Ascending aorta (tissue), 2 donors: ENCODE data around the gene LYVE1. TPM values are rescaled to one million over a fixed set of nuclear protein-coding genes. Genes with fewer than 3 reads are reported as not detected.

Experiments used
- DNase-seq, 2 donors: peaks; one replicate each; pipeline ENCODE4 v3.0.0-alpha.2; 2019; ENCODE audit warnings: low spot score in 2 of 2
- H3K27ac ChIP-seq, 2 donors: fragments of 200-600 bp; sonication (generic); one replicate each; pipeline ENCODE4 v1.5.1; 2016 to 2017; ENCODE audit warnings: mild to moderate bottlenecking in 1 of 2
- H3K27me3 ChIP-seq: fragments of 200-600 bp; sonication (generic); one replicate; pipeline ENCODE4 v1.5.1; 2017
- H3K36me3 ChIP-seq, 2 donors: fragments of 200-600 bp; sonication (generic); one replicate each; pipeline ENCODE4 v1.5.1; 2016
- H3K4me1 ChIP-seq, 2 donors: fragments of 200-600 bp; sonication (generic); one replicate each; pipeline ENCODE4 v1.5.1; 2016 to 2017; ENCODE audit warnings: mild to moderate bottlenecking in 1 of 2
- H3K4me3 ChIP-seq, 2 donors: fragments of 200-600 bp; sonication (generic); one replicate each; pipeline ENCODE4 v1.5.1; 2016 to 2017; ENCODE audit warnings: mild to moderate bottlenecking in 1 of 2
- H3K9me3 ChIP-seq, 2 donors: fragments of 200-600 bp; sonication (generic); one replicate each; pipeline ENCODE4 v1.5.1; 2016
- intact Hi-C: fragments of 100-400 bp; cut with DNase I; formaldehyde crosslinking; loops from one replicate; pipeline ENCODE4 v1.15.1; 2023
- total RNA-seq: library from RNA; depleted of rRNA; stranded (reverse); fragments of >200 nt; gene quantifications from one replicate; pipeline ENCODE4 v1.1.0, GENCODE V29; 2016
- TF ChIP-seq, protein P1 (sequence below), 3 experiments: fragments of 200-600 bp in 2 of 3; fragments of 450-650 bp in 1 of 3; sonication (generic) in 2 of 3; IDR thresholded peaks; one replicate each; pipeline ENCODE4 v1.5.1; 2016 to 2019; ENCODE audit warnings: antibody characterized with exemption in 3 of 3, mild to moderate bottlenecking in 1 of 3, moderate library complexity in 1 of 3

LYVE1 gene
- total RNA-seq, 1 donor from 2014 or later = 66.3 TPM

DNA sequence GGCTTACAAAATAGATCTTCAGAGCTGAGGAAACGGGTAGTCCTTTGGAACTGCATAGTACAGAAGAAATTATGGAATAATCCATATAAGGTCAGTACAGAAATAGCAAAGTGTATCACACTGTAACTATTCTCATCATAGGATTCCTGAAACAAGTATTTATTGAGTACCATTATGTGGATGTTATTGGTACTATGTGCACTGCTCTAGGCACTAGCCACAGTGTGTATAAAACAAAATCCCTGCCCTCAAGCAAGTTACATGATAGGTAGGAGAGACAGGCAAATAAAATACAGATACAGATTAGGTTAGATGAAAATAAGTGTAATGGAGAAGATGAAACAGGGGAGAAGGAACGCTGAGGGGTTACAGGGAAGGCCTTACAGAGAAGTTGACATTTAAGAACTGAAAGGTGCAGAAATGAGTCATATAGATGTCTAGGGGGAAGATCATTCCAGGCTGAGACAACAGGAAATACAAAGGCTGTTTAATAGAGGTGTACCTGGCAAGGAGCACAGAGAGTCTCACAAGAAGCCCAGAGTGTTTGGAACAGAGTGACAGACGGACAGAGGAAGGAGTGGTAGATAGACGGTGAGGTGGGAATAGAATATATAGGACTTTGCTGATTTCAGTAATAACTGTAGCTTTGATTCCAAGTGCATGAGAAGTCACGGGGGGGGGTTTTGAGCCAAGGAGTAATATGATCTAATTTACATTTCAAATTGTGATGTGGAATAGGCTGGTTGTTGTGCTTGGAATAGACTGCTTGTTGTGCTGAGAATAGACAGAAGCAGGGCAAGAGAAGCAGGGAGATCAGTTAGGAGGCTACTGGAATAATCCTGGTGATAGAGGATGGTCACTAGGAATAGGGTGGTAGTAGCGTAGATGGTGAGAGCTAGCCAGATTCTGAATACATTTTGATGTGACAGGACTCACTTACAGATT is 41.2 kb downstream of the LYVE1 start:
- DNase-seq = no peak
- peaks cover 10 to 33% of the 10 kb centered on the region in 2 donors for H3K4me1 ChIP-seq
- H3K4me3 ChIP-seq = no peak overlapping the region
- intact Hi-C loops = loop anchor here (5.0 kb wide), 1 partner anchor 220 kb away; the partner anchor contains the start of gene ADM
- H3K27me3 ChIP-seq = no peaks in the 10 kb centered on the region
- H3K9me3 ChIP-seq = no peaks in the 10 kb centered on the region
- H3K36me3 ChIP-seq = peaks cover 11 to 53% of the 10 kb centered on the region in 2 donors
- TF ChIP-seq, protein P1, sequence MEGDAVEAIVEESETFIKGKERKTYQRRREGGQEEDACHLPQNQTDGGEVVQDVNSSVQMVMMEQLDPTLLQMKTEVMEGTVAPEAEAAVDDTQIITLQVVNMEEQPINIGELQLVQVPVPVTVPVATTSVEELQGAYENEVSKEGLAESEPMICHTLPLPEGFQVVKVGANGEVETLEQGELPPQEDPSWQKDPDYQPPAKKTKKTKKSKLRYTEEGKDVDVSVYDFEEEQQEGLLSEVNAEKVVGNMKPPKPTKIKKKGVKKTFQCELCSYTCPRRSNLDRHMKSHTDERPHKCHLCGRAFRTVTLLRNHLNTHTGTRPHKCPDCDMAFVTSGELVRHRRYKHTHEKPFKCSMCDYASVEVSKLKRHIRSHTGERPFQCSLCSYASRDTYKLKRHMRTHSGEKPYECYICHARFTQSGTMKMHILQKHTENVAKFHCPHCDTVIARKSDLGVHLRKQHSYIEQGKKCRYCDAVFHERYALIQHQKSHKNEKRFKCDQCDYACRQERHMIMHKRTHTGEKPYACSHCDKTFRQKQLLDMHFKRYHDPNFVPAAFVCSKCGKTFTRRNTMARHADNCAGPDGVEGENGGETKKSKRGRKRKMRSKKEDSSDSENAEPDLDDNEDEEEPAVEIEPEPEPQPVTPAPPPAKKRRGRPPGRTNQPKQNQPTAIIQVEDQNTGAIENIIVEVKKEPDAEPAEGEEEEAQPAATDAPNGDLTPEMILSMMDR (IDR thresholded peaks at IDR 0.05) = no peak
- H3K27ac ChIP-seq = peak overlapping the region; percentile 62 to 80

DNA sequence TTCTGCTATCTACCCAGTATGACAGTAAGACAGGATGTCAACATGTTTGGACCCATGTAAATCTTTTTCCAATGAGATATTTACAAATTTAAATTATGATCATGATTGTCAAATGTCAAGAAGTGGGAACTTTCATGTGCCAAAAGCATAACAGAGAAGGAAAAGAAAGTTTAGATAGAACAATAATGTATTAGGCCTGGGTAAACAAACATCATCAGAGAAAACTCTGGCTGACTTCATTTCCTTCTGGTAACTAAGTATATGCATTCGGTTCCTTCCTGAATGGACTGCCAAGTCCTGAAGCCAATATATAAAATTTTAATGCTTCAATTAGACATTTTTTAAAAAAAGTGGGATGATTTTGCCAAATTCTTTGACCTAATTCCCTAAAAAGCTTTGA is 44.0 kb downstream of the LYVE1 start:
- Histone ChIP-seq H3K9me3 (no peaks in the 10 kb centered on the region), H3K4me1 (peaks cover 10 to 38% of the 10 kb centered on the region in 2 donors), H3K36me3 (peaks cover 13 to 54% of the 10 kb centered on the region in 2 donors), H3K4me3 (no peak overlapping the region), H3K27ac (no peak overlapping the region), H3K27me3 (no peaks in the 10 kb centered on the region)
- TF ChIP-seq, protein P1 (IDR thresholded peaks at IDR 0.05) = no peak
- intact Hi-C loops = no loop called here
- DNase-seq = no peak

DNA sequence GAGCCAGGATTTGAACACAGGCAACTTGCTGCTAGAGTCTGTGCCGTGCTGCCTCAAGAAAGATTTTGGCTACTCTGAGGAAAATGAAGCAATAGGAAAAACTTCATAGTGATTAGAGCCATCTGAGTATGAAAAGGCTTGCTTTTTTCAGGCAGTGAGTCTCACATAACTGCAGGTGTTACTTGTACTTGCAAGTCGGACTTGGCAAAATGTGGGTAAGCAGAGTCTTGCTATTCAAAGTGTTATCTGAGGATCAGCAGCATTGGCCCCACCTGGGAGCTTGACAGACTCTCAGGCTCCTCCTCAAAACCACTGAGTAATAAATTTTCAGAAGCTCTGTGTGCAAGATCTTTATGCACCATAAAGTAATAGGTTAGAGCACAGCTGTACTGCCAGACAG is 45.5 kb downstream of the LYVE1 start:
- H3K4me3 ChIP-seq = no peak overlapping the region
- H3K4me1 ChIP-seq = peaks cover 10 to 38% of the 10 kb centered on the region in 2 donors
- H3K9me3 ChIP-seq = no peaks in the 10 kb centered on the region
- H3K27me3 ChIP-seq = no peaks in the 10 kb centered on the region
- DNase-seq = no peak
- H3K36me3 ChIP-seq = peaks cover 26 to 54% of the 10 kb centered on the region in 2 donors
- intact Hi-C loops = no loop called here
- H3K27ac ChIP-seq = peak overlapping the region; percentile 62 to 68
- TF ChIP-seq, protein P1 (IDR thresholded peaks at IDR 0.05) = no peak

DNA sequence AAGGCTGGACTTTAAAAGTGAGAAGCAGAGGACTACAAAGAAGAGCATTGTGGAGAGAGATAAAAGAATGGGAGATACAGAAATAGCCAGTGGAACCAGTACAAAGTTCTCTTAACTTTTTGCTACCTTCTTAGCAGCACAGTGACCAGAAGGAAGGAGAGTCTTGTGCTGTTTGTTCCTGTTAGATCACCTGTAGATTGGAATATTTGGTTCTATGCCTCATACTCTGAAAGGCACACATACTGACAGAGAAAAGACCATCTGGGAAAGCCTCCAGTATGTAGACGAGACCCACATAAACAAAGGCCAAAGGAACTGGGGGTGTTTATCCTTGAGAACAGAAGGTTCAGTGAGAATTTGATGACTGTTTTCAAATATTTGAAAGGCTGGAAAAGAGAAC is 46.2 kb downstream of the LYVE1 start:
- Histone ChIP-seq H3K27ac (peak overlapping the region; percentile 62 to 68), H3K36me3 (peaks cover 26 to 54% of the 10 kb centered on the region in 2 donors)

DNA sequence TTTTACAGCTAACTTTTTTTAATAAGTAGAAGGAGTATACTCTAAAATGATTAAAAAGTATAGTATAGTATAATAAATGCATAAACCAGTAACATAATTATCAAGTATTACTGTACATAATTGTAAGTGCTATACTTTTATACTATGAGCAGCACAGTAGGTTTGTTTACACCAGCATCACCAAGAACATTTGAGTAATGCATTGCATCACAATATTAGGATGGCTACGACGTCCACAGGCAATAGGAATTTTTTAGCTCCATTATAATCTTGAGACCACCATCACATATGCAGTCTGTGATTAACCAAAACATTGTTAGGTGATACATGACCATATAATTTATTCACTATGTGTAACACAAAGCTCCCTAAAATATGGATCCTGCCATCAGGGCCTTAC is 47.9 kb downstream of the LYVE1 start:
- no peaks in the 10 kb centered on the region for H3K9me3 ChIP-seq
- no peak overlapping the region for H3K4me3 ChIP-seq
- H3K27me3 ChIP-seq = no peaks in the 10 kb centered on the region
- no peak for DNase-seq
- H3K36me3 ChIP-seq = peaks cover 26 to 49% of the 10 kb centered on the region in 2 donors
- peak overlapping the region; percentile 4 to 68 for H3K27ac ChIP-seq
- TF ChIP-seq, protein P1 (IDR thresholded peaks at IDR 0.05) = no peak
- intact Hi-C loops = no loop called here
- peaks cover 4 to 37% of the 10 kb centered on the region in 2 donors for H3K4me1 ChIP-seq

More for the DNA sequence above, 46.2 kb downstream of the LYVE1 start:
- Histone ChIP-seq H3K4me1 (peaks cover 9 to 34% of the 10 kb centered on the region in 2 donors), H3K9me3 (no peaks in the 10 kb centered on the region), H3K4me3 (no peak overlapping the region), H3K27me3 (no peaks in the 10 kb centered on the region)
- TF ChIP-seq, protein P1 (IDR thresholded peaks at IDR 0.05) = no peak
- intact Hi-C loops = no loop called here
- DNase-seq = no peak
